ENCODE measurements around the gene LURAP1L.

GRCh38 chr9:12860998-12861397 lies 86.2 kb downstream of the LURAP1L start:
- TF ChIP-seq POLR2AphosphoS5 (IDR thresholded peaks at IDR 0.05) (no peak), POLR2A (IDR thresholded peaks at IDR 0.05) (no peak)
- TF ChIP-seq, protein P1, sequence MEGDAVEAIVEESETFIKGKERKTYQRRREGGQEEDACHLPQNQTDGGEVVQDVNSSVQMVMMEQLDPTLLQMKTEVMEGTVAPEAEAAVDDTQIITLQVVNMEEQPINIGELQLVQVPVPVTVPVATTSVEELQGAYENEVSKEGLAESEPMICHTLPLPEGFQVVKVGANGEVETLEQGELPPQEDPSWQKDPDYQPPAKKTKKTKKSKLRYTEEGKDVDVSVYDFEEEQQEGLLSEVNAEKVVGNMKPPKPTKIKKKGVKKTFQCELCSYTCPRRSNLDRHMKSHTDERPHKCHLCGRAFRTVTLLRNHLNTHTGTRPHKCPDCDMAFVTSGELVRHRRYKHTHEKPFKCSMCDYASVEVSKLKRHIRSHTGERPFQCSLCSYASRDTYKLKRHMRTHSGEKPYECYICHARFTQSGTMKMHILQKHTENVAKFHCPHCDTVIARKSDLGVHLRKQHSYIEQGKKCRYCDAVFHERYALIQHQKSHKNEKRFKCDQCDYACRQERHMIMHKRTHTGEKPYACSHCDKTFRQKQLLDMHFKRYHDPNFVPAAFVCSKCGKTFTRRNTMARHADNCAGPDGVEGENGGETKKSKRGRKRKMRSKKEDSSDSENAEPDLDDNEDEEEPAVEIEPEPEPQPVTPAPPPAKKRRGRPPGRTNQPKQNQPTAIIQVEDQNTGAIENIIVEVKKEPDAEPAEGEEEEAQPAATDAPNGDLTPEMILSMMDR (IDR thresholded peaks at IDR 0.05) = no peak

Data from suprapubic skin (tissue), 4 donors.